Measurements from ENCODE around the gene PLD2. TPM values are rescaled to one million over a fixed set of nuclear protein-coding genes. Genes with fewer than 3 reads are reported as not detected.

Gene PLD2
- total RNA-seq, 1 experiment from 2014 or later: 31.7 TPM

- ChIA-PET POLR2A (interaction anchor here (0.6 to 3.0 kb wide), 3 partner anchors 10 to 144 kb away, joined by 3 to 11 read pairs (median 3); no protein-coding TSS in a partner anchor), CTCF (interaction anchor here (2.0 kb wide), 1 partner anchor 10 kb away, joined by 7 read pairs; no protein-coding TSS in a partner anchor)
- TF ChIP-seq, protein P1, sequence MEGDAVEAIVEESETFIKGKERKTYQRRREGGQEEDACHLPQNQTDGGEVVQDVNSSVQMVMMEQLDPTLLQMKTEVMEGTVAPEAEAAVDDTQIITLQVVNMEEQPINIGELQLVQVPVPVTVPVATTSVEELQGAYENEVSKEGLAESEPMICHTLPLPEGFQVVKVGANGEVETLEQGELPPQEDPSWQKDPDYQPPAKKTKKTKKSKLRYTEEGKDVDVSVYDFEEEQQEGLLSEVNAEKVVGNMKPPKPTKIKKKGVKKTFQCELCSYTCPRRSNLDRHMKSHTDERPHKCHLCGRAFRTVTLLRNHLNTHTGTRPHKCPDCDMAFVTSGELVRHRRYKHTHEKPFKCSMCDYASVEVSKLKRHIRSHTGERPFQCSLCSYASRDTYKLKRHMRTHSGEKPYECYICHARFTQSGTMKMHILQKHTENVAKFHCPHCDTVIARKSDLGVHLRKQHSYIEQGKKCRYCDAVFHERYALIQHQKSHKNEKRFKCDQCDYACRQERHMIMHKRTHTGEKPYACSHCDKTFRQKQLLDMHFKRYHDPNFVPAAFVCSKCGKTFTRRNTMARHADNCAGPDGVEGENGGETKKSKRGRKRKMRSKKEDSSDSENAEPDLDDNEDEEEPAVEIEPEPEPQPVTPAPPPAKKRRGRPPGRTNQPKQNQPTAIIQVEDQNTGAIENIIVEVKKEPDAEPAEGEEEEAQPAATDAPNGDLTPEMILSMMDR (IDR thresholded peaks at IDR 0.05; ENCODE audit: unreplicated experiment): no peak
- Mint-ChIP-seq H3K9me3 (ENCODE audit: unreplicated experiment) (no peaks in the 10 kb centered on the region), H3K4me1 (ENCODE audit: insufficient read depth, unreplicated experiment) (peaks cover 4% of the 10 kb centered on the region), H3K4me3 (ENCODE audit: unreplicated experiment) (no peak overlapping the region), H3K36me3 (ENCODE audit: insufficient read depth, unreplicated experiment) (peaks cover 20% of the 10 kb centered on the region), H3K27me3 (ENCODE audit: insufficient read depth, unreplicated experiment) (no peaks in the 10 kb centered on the region), H3K27ac (ENCODE audit: low read depth, unreplicated experiment) (no peak overlapping the region)
- DNase-seq (ENCODE audit: unreplicated experiment): no peak
- BruUV-seq (replicated peaks): no TSS peak
- intact Hi-C loops (cut with micrococcal nuclease): no loop called here
These were observed 6.3 kb upstream of the PLD2 start for GRCh38 chr17:4800462-4801196.

- no peak within 1 kb of the TSS for H3K27ac Mint-ChIP-seq (ENCODE audit: low read depth, unreplicated experiment)
- no peak within 1 kb of the TSS for H3K4me3 Mint-ChIP-seq (ENCODE audit: unreplicated experiment)
- TF ChIP-seq, protein P1 (IDR thresholded peaks at IDR 0.05; ENCODE audit: unreplicated experiment): no peak
- DNase-seq (ENCODE audit: unreplicated experiment): no peak
- peaks cover 20% of the 10 kb centered on the region for H3K36me3 Mint-ChIP-seq (ENCODE audit: insufficient read depth, unreplicated experiment)
- no peaks in the 10 kb centered on the region for H3K4me1 Mint-ChIP-seq (ENCODE audit: insufficient read depth, unreplicated experiment)
- intact Hi-C loops (cut with micrococcal nuclease): no loop called here
- ChIA-PET POLR2A (no interaction called here), CTCF (interaction anchor here (0.5 to 0.6 kb wide), 2 partner anchors 60 to 102 kb away, joined by 3 to 4 read pairs; no protein-coding TSS in a partner anchor)
- no peaks in the 10 kb centered on the region for H3K9me3 Mint-ChIP-seq (ENCODE audit: unreplicated experiment)
- H3K27me3 Mint-ChIP-seq (ENCODE audit: insufficient read depth, unreplicated experiment): no peaks in the 10 kb centered on the region
- BruUV-seq (replicated peaks): no TSS peak
These were observed 4.7 kb upstream of the PLD2 start, which contains the start of gene C17orf114 for GRCh38 chr17:4802228-4802627. Gene C17orf114, minus strand, starts transcription at chr17:4802328.

DNA sequence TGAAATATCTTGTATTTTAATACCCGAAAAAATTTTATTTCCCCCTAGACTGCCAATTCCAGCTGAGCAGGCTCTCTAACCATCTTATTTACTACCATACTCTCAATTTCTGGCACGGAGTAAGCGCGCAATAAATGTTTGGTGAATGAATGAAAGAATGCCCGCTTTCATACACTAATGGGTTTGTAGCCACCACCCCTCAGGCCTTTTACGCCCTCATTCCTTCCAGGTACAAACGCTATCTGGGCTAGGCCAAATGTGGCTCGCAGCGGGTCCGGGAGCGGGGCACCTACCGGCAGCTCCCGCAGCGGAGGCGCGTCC lies 536 bp upstream of the PLD2 start:
- intact Hi-C loops (cut with micrococcal nuclease): loop anchor here (1.0 to 5.0 kb wide), 2 partner anchors 10 to 76 kb away; partner anchors contain the start of gene PSMB6
- TF ChIP-seq, protein P1 (IDR thresholded peaks at IDR 0.05; ENCODE audit: unreplicated experiment): no peak
- H3K27me3 Mint-ChIP-seq (ENCODE audit: insufficient read depth, unreplicated experiment): no peaks in the 10 kb centered on the region
- POLR2A ChIA-PET: interaction anchor here (0.6 to 3.3 kb wide), 18 partner anchors 10 to 180 kb away, joined by 3 to 41 read pairs (median 4); partner anchors contain the start of genes GLTPD2, MINK1 and PSMB6
- H3K4me3 Mint-ChIP-seq (ENCODE audit: unreplicated experiment): peak overlapping the region; percentile 77
- H3K27ac Mint-ChIP-seq (ENCODE audit: low read depth, unreplicated experiment): no peak overlapping the region
- H3K36me3 Mint-ChIP-seq (ENCODE audit: insufficient read depth, unreplicated experiment): peaks cover 28% of the 10 kb centered on the region
- CTCF ChIA-PET: interaction anchor here (0.6 to 3.0 kb wide), 4 partner anchors 16 to 580 kb away, joined by 3 to 12 read pairs (median 4); no protein-coding TSS in a partner anchor
- TSS peak; percentile 65 for BruUV-seq (replicated peaks)
- no peak for DNase-seq (ENCODE audit: unreplicated experiment)
- peaks cover 17% of the 10 kb centered on the region for H3K4me1 Mint-ChIP-seq (ENCODE audit: insufficient read depth, unreplicated experiment)
- H3K9me3 Mint-ChIP-seq (ENCODE audit: unreplicated experiment): no peaks in the 10 kb centered on the region

DNA sequence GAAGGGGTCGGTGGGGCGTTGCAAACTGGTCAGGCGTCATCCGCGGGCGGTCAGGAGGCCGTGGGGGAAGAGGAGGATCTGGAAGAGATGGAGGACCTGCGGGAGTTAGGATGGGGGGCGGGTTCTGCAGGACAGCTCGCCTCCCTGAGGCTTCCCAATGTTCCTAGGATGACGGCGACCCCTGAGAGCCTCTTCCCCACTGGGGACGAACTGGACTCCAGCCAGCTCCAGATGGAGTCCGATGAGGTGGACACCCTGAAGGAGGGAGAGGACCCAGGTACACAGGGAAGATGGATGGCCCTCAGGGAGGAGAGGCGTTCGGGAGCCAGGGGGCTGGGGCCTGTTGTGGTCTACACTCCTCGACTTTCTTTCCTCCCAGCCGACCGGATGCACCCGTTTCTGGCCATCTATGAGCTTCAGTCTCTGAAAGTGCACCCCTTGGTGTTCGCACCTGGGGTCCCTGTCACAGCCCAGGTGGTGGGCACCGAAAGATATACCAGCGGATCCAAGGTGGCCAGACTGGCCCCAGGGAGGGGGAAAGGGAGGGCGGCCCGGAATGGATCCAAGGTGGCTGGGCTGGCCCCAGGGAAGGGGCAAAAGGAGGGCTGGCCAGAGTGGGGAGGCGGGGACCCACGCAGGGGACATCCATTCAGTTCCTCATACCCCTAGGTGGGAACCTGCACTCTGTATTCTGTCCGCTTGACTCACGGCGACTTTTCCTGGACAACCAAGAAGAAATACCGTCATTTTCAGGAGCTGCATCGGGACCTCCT lies 839 bp downstream of the PLD2 start:
- ChIA-PET POLR2A (interaction anchor here (0.8 to 3.3 kb wide), 17 partner anchors 9 to 179 kb away, joined by 3 to 41 read pairs (median 5); partner anchors contain the start of genes GLTPD2, MINK1, PSMB6 and RNF167), CTCF (interaction anchor here (0.6 to 3.0 kb wide), 4 partner anchors 18 to 222 kb away, joined by 4 to 12 read pairs (median 6); no protein-coding TSS in a partner anchor)
- H3K36me3 Mint-ChIP-seq (ENCODE audit: insufficient read depth, unreplicated experiment): peaks cover 42% of the 10 kb centered on the region
- TF ChIP-seq, protein P1 (IDR thresholded peaks at IDR 0.05; ENCODE audit: unreplicated experiment): no peak
- intact Hi-C loops (cut with micrococcal nuclease): loop anchor here (5.0 kb wide), 1 partner anchor 75 kb away; no protein-coding TSS in a partner anchor
- no peak for DNase-seq (ENCODE audit: unreplicated experiment)
- BruUV-seq (replicated peaks): no TSS peak
- peaks cover 17% of the 10 kb centered on the region for H3K4me1 Mint-ChIP-seq (ENCODE audit: insufficient read depth, unreplicated experiment)
- H3K27ac Mint-ChIP-seq (ENCODE audit: low read depth, unreplicated experiment): no peak overlapping the region
- no peaks in the 10 kb centered on the region for H3K9me3 Mint-ChIP-seq (ENCODE audit: unreplicated experiment)
- H3K27me3 Mint-ChIP-seq (ENCODE audit: insufficient read depth, unreplicated experiment): no peaks in the 10 kb centered on the region
- peak overlapping the region; percentile 77 for H3K4me3 Mint-ChIP-seq (ENCODE audit: unreplicated experiment)
